Measurements from ENCODE around the gene MRPS7.

GRCh38 chr17:75285123-75285522, 23.4 kb downstream of the MRPS7 start:
- no peak for TF ChIP-seq CTCF (IDR thresholded peaks at IDR 0.05)
- no peak for TF ChIP-seq EZH2 (IDR thresholded peaks at IDR 0.05; ENCODE audit: borderline replicate concordance, insufficient read depth, low read depth, low read length, poor library complexity, severe bottlenecking)
